Ramos (cell line): Measurements from ENCODE around the gene UBL4A.

Source experiments
- in situ Hi-C: fragments of 300-500 bp; cut with MboI; formaldehyde crosslinking; loops from one replicate; pipeline ENCODE4 v1.14.3; 2022; ENCODE audit warnings: low sequenced_read_pairs; ENCODE audit not compliant: unreplicated experiment

The UBL4A gene

GRCh38 chrX:154441984-154442707, 44.3 kb downstream of the UBL4A start:
- in situ Hi-C loops = no loop called here

- in situ Hi-C loops = no loop called here
These were observed 44.9 kb downstream of the UBL4A start for GRCh38 chrX:154441564-154441963.

- in situ Hi-C loops = no loop called here
These were observed 45.6 kb downstream of the UBL4A start for GRCh38 chrX:154440623-154441357.

- in situ Hi-C loops = no loop called here
These were observed 46.6 kb downstream of the UBL4A start for GRCh38 chrX:154439841-154440240.

- in situ Hi-C loops = no loop called here
These were observed 48.2 kb downstream of the UBL4A start for GRCh38 chrX:154437971-154438893.

GRCh38 chrX:154436983-154437752, 49.2 kb downstream of the UBL4A start, which contains the start of gene GDI1:
Gene GDI1 (plus strand): TSS chrX:154437154. CDS start chrX:154437255, 101 bp downstream.
- in situ Hi-C loops = no loop called here

GRCh38 chrX:154436374-154436982, 49.9 kb downstream of the UBL4A start:
- in situ Hi-C loops = no loop called here

GRCh38 chrX:154435171-154435733, 51.2 kb downstream of the UBL4A start:
- in situ Hi-C loops = no loop called here

GRCh38 chrX:154434394-154435168, 51.8 kb downstream of the UBL4A start:
- in situ Hi-C loops = no loop called here
